Stimulated activated CD4-positive, alpha-beta T cell treated with anti-CD3 and anti-CD28 coated beads, Interleukin-1b, Interleukin-23, amount 100 ng/mL, for 4 hours (primary cell): Measurements from ENCODE around the gene METTL21C.

Experiments used
- DNase-seq, 2 donors: peaks; one replicate each; pipeline ENCODE4 v3.0.0-alpha.2; 2020; ENCODE audit warnings: low read depth in 2 of 2

Gene METTL21C

GRCh38 chr13:102694937-102695336 is at the start of gene METTL21C:
METTL21C (minus strand) TSS chr13:102695044; CDS start chr13:102694498, 546 bp downstream.
- no peak for DNase-seq

GRCh38 chr13:102742506-102742905 is 47.7 kb upstream of the METTL21C start:
- no peak for DNase-seq

DNA sequence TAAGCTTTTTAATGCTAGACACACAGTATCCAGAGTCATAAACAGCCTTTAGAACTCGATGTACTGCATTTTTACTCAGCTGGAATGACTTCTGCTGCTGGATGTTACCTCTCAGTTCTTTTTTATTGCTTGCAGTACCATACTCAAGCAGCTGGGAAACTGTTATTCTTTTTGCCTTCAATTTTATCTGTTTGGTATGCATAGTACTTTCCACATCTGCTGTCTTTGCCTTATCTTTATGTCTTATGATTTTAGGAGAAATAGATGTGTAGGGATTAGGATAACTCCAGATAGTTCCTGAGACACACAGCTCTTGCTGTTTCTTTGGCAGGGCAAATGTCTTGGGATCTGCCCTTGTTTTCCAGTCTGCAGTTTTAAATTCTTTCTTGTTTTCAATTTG is 47.3 kb upstream of the METTL21C start:
- DNase-seq, result no peak

- no peak for DNase-seq
Measured at GRCh38 chr13:102729560-102730270, 34.9 kb upstream of the METTL21C start.

DNA sequence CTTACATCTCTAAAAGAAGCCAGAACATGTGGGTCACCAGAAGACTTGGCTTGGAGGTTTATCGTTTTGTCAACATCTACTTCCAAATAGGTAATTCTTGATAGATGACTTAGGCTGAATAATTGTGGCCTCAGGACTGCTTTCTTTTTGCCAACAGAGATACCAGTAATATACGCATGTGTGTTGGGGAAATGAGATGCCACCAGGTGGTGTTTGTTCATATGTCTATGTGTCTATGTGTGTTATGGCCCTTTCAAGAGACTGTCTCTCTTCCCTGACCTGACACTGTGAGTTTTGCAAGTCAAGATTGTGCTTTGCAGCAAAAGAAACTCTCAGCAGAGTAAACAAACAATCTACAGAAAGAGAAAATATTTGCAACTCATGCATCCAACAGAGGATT is 31.6 kb upstream of the METTL21C start:
- DNase-seq, result no peak

DNA sequence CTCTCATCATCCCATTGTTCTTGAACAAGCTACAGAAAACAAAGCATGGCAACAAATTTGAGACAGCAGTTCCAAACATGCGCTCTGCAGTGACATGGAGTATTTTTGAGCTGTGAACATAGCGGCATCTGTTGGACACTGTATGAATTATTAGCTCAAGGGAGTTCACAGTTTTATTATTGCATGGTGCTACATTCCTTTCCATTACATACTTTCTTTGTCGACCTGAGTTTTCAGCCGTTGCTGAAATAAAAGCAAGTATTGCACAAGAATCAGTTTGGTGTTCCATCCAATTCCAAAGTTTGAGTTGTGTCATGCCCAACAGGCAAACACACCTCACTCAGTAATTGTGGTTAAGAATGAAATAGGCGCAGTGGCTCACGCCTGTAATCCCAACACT is 30.1 kb upstream of the METTL21C start:
- DNase-seq, result no peak

- DNase-seq, result no peak
Measured at GRCh38 chr13:102721800-102722231, 27.0 kb upstream of the METTL21C start.

DNA sequence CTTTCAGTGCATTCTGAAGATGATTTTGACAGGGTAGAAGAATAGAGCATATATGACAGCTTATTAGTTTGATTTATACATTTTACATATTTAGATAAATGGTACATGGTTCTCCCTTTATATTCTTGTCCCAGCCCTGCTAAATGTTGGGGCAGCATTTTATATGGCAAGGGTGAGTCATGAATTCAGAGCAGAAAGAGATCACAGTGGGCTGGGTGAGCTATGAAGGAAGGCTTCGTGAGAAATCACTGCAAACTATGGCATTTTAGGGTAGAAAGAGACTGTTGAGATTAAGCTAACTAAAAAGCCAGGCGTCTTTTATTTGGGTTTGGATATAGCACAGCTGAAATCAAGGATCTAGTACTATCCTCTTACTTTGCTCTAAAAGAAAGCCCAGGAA is 23.9 kb upstream of the METTL21C start:
- DNase-seq, result no peak

DNA sequence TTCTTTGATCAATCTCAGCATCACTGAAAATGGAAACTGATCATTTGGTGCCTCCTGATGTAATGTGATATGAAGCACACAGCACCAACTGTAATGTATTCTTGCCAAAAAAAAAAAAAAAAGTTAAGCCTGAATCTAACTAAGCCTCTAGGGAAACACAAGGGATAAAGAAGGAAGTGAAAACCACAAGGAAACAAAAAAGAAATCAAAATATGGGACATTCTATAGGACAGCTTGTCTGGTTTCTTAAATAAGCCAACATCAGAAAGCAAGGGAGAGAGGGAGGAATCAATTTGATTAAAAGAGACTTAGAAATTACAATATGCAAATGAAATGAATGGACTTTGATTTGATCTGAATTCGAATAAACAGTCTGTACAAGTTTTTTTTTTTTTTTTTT is 20.6 kb upstream of the METTL21C start:
- no peak for DNase-seq

DNA sequence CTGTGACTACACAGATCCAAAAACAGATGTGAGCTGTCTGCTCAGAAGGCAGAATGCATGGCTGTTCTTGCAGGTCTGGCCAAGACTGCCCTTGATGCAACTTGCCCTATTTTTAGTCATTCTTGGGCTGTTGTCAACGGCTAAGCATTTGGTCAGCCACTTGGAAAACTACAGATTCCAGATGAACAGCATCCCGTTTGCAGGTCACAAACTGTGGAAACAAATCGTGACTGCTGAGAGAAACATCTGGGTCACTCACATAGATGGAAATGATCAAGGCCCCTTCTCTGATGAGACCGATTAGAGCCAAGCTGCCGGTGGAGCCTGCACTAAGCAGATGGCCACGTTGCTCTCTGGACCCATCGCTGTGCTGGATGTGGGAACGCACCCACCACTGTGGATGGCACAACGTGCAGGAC is 15.4 kb upstream of the METTL21C start:
- DNase-seq, result no peak

DNA sequence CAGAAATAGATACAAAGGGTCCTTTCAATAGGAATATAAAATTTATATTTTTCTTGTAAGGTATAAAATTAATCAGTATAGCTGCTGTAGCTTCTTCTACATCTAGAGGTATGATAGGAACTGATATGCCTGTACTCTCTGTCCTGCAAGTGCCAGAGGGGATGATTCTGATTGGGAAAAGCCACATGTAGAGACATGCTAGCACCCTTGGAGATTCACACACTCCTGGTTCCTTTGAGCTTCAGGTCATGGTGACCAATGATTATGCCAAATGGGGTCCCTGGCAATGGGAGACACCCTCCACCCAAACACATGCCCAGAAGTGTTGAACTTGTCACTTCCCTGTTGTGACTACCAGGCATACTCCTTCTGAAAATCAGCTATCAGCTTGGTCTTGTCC is 14.7 kb upstream of the METTL21C start:
- no peak for DNase-seq

GRCh38 chr13:102708991-102709390 is 14.1 kb upstream of the METTL21C start:
- DNase-seq, result no peak

GRCh38 chr13:102708211-102708610 is 13.4 kb upstream of the METTL21C start:
- no peak for DNase-seq

GRCh38 chr13:102707467-102707866 is 12.6 kb upstream of the METTL21C start:
- DNase-seq, result no peak

GRCh38 chr13:102704238-102705058 is 9.6 kb upstream of the METTL21C start:
- no peak for DNase-seq

DNA sequence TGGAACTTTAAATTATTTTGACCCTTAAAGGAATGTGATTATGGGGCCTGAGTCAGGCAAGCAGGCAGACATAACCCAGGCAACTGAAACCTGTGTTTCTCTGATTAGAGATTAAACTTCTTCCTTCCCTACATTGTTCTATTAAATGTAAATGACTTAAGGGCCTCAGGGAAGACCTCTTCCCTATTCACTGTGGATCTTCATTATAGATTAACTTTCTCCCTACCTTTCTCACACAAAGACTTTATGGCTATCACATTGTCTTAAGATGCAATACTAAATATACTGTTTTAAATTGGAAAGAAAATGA is 8.8 kb upstream of the METTL21C start:
- DNase-seq, result no peak

DNA sequence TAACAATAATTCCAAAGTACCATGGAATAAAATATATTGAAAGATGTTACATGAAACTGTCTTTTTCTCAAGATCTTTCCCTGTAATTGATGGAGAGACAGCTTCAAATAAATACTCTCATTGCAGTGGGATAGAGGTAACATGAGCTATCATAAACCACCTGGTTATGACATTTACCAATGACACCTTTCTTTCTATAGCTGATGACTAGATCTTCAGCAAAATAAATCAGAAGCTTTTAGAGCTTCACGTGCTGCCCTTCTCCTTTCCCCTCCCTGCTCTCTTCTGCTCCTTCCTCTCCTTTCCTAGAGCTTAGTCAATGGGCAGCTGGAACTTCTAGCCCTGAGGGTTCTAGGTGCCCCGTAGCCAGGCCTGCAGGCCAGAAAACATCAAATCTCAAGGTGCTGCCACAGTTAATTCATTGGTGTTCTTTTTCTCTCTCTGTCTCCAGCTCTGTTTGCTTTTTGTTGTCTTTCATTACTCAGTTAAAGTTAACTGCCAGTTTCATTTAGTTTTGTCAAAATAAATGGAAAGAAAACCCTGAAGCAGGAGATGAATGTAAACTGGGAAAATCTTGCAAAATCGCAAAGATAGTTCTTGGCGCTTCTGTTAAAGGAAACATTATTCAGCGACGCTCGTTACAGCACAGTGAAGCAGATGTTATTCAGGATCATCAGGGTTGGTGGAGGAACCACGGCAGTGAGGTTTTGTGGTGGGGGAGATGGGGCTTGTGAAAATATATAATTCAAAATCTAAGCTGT is 8.3 kb upstream of the METTL21C start:
- no peak for DNase-seq

DNA sequence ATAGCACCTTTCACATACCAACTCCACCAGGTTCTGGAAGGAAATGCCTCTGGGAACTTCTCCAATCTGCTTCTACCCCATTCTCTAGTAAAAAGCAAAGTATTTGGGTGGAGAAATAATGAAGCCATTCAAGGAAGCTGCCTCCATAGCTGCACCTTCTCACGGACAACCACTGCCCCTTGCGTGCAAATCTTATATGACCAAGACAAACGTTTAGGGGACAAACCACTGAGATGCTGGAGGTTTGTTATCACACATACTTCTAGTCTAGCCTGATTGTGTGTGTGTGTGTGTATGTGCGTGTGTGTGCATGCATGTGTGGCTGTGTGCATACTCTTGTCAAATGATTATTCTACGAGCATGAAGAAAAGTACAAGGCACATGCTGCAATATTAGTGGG is 6.5 kb upstream of the METTL21C start:
- no peak for DNase-seq

DNA sequence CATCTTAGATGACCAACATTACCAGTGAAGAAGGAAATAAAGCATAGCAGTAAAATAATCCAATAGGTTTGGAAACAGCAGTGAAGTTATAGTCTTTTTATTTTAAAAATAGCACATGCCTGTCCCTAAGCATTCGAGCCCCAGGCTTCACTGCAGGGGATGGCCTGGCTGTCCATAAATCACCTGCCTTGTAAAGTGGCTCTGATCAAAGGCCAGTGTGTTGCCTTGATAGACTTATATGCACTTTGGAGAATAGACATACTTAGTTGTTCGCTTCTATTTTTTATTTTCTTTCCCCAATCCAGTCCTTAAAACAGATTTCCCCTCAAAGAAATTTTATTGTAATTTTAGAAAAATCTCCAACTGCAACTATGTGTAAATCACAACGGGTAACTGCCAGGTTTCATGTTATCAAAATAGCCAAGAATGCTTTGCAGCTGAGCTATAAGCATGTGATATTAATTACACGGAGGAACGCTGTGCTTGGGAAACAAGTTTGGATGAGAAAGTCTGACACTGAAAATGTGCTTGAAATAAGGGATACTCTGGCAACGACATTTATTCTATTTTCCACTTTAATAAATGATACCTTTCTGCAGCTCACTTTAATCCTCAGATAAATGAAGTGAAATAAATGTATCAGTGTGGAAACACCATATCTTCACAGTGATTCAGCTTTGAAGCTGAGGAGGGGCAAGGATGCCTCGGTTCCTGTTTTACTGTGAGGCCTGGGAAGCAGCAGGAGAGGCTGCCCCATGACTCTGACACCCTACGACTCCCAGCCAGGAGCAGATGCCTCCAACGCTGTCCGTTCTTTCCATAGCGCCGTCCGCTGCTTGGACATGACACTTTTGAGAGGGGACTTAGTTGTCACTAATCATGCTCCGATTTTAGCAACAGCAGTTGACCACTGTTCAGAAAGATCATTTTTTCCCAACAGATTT is 5.5 kb upstream of the METTL21C start:
- DNase-seq, result no peak

DNA sequence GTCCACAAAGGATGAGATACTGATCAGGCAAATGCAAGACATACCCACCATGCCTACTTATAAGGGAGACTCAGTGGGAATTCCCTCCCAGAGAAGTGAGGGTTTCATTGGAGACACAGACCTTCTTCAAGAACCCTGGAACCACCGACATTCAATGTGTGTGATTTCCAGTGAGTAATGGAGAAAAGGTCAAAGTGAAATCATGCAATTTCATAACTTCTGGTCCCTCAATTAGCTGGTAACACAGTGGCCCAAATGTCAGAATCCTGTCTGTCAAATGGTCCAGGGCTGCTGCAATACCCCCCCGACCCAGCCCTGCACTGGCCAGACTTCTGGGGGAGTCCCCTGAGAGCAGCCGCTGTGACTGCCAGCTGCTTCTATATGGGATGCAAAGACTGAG is 4.7 kb upstream of the METTL21C start:
- no peak for DNase-seq

- DNase-seq, result no peak
Measured at GRCh38 chr13:102698649-102698980, 3.8 kb upstream of the METTL21C start.
